K562 (cell line): ENCODE data around the gene SLC26A6. TPM values are rescaled to one million over a fixed set of nuclear protein-coding genes. Genes with fewer than 3 reads are reported as not detected.

Experiments used
- ATAC-seq: fragments of 200-7000 bp; cut with Tn5 transposase; 3 replicates; pipeline ENCODE4 v1.9.1; 2020; ENCODE audit warnings: moderate library complexity
- BruUV-seq: library from RNA; stranded (reverse); fragments of 400-500 nt; replicated peaks from 2 replicates; lab custom pipeline; 2021; lab: Mats Ljungman, UMichigan
- CTCF ChIA-PET: fragments of 300-600 bp; formaldehyde crosslinking; extraction: SDS; loops from one replicate; lab custom pipeline; 2021; ENCODE audit warnings: low intra/inter-chr PET ratio; lab: Yijun Ruan, JAX
- POLR2A ChIA-PET: fragments of 300-600, 350-650 bp; sonication (Branson Sonifier 250); formaldehyde crosslinking; extraction: SDS; loops from one replicate; lab custom pipeline; 2021; ENCODE audit warnings: antibody characterized with exemption, inconsistent platforms; lab: Yijun Ruan, JAX
- DNase-seq, 4 experiments: peaks; one replicate each; pipeline versions ENCODE4 v3.0.0 to v3.0.0-alpha.2; 2011 to 2018; ENCODE audit warnings: low spot score in 3 of 4, mixed read lengths in 3 of 4; ENCODE audit errors: extremely low read depth in 1 of 4
- FAIRE-seq: peaks from 2 replicates; lab custom pipeline; 2011; peaks lifted over from hg19 to GRCh38; lab: Jason Lieb, UNC
- H2AFZ ChIP-seq: 2 replicates; pipeline ENCODE4 v1.6.0; 2011; ENCODE audit warnings: low read depth, low read length, control low read depth, inconsistent platforms
- H3K27ac ChIP-seq: fragments of 200-600 bp; 3 replicates; pipeline ENCODE4 v1.8.0; 2011; ENCODE audit warnings: low read depth, mild to moderate bottlenecking, control low read depth, inconsistent platforms, low read length, moderate library complexity, mixed read lengths; ENCODE audit errors: extremely low read depth
- H3K27me3 ChIP-seq, 2 experiments: fragments of 300-600 bp in 1 of 2; 2 replicates in 1 of 2; 3 replicates in 1 of 2; pipeline versions ENCODE4 v1.6.0 to v1.8.0; 2011; ENCODE audit warnings: inconsistent platforms in 2 of 2, low read length in 2 of 2, mild to moderate bottlenecking in 1 of 2, mixed read lengths in 1 of 2, moderate library complexity in 1 of 2; ENCODE audit not compliant: control insufficient read depth in 2 of 2, insufficient read depth in 2 of 2
- H3K36me3 ChIP-seq: fragments of 300-600 bp; 3 replicates; pipeline ENCODE4 v1.8.0; 2011; ENCODE audit warnings: mild to moderate bottlenecking, low read length, inconsistent platforms; ENCODE audit not compliant: control insufficient read depth, insufficient read depth
- H3K4me1 ChIP-seq, 2 experiments: fragments of 200-600 bp in 1 of 2; replicated peaks in 1 of 2; 2 replicates in 1 of 2; 3 replicates in 1 of 2; pipeline versions ENCODE4 v1.5.1 to v1.8.0; 2011; ENCODE audit warnings: inconsistent platforms in 2 of 2, low read length in 2 of 2, mild to moderate bottlenecking in 1 of 2, mixed read lengths in 1 of 2, moderate library complexity in 1 of 2; ENCODE audit not compliant: control insufficient read depth in 2 of 2, insufficient read depth in 2 of 2
- H3K4me2 ChIP-seq: 2 replicates; pipeline ENCODE4 v1.6.1; 2011; ENCODE audit warnings: low read length, control low read depth, inconsistent platforms, mixed read lengths; ENCODE audit not compliant: insufficient read depth
- H3K4me3 ChIP-seq: fragments of 200-600 bp; sonication (generic), shearing (Covaris generic); 2 replicates; pipeline ENCODE4 v1.5.1; 2016; ENCODE audit warnings: control low read depth, inconsistent platforms
- H3K79me2 ChIP-seq: fragments of 200-600 bp; 3 replicates; pipeline ENCODE4 v1.8.0; 2011; ENCODE audit warnings: low read length, inconsistent platforms; ENCODE audit not compliant: control insufficient read depth, insufficient read depth
- H3K9ac ChIP-seq, 2 experiments: 2 replicates each; pipeline versions ENCODE4 v1.6.0 to v1.6.1; 2011; ENCODE audit warnings: low read depth in 2 of 2, low read length in 2 of 2, control low read depth in 1 of 2, inconsistent platforms in 1 of 2, mild to moderate bottlenecking in 1 of 2, mixed read lengths in 1 of 2; ENCODE audit not compliant: insufficient read depth in 1 of 2
- H3K9me1 ChIP-seq: one replicate; pipeline ENCODE4 v1.6.0; 2011; ENCODE audit warnings: inconsistent platforms, mild to moderate bottlenecking, low read length, moderate library complexity; ENCODE audit not compliant: control insufficient read depth, insufficient read depth
- H3K9me3 ChIP-seq: replicated peaks from 2 replicates; pipeline ENCODE4 v1.5.1; 2011; ENCODE audit warnings: low read depth, low read length, inconsistent platforms; ENCODE audit not compliant: control insufficient read depth, insufficient read depth
- H4K20me1 ChIP-seq: replicated peaks from 2 replicates; pipeline ENCODE4 v1.6.1; 2011; ENCODE audit warnings: low read length, inconsistent platforms, mixed read lengths; ENCODE audit not compliant: control insufficient read depth, insufficient read depth
- IRF2 ChIP-seq: sonication (generic); formaldehyde crosslinking; IDR thresholded peaks from 2 replicates; pipeline ENCODE4 v1.8.1; 2022; ENCODE audit warnings: mild to moderate bottlenecking, missing genetic modification reagents
- MTA2 ChIP-seq: fragments of 450-650 bp; IDR thresholded peaks from 2 replicates; pipeline ENCODE4 v1.6.1; 2016; ENCODE audit warnings: low read depth
- NR2C1 ChIP-seq, 2 experiments: fragments of 450-650 bp; IDR thresholded peaks; 2 replicates each; pipeline ENCODE4 v1.6.1; 2017; ENCODE audit warnings: mild to moderate bottlenecking in 2 of 2, antibody characterized with exemption in 1 of 2, inconsistent platforms in 1 of 2, missing compliant biosample characterization in 1 of 2, missing genetic modification characterization in 1 of 2
- TSHZ1 ChIP-seq: fragments of 250-450 bp; sonication (Bioruptor Pico); IDR thresholded peaks from 2 replicates; pipeline ENCODE4 v1.4.0; 2020; ENCODE audit warnings: mild to moderate bottlenecking, moderate library complexity
- ZNF592 ChIP-seq: fragments of 450-650 bp; IDR thresholded peaks from 2 replicates; pipeline ENCODE4 v1.6.1; 2017; ENCODE audit warnings: antibody characterized with exemption, mild to moderate bottlenecking
- WGBS: fragments of 100-300 bp; shearing (Covaris generic); methylation state at CpG from one replicate; pipeline ENCODE4 v1.1.6; 2016; ENCODE audit warnings: low coverage, mixed read lengths; ENCODE audit not compliant: insufficient coverage; ENCODE audit errors: missing lambda C conversion rate; 5-methylcytosine and 5-hydroxymethylcytosine counted together
- in situ Hi-C: fragments of 300-500 bp; cut with MboI; formaldehyde crosslinking; loops from 4 replicates; pipeline ENCODE4 v1.15.0; 2018; ENCODE audit warnings: inconsistent platforms, mixed read lengths
- intact Hi-C: fragments of 100-400 bp; cut with micrococcal nuclease; formaldehyde crosslinking; loops from 2 replicates; pipeline ENCODE4 v1.14.2; 2022
- polyA plus RNA-seq, 8 experiments: library from polyadenylated mRNA; depleted of rRNA in 4 of 8; stranded (reverse) in 5 of 8; unstranded in 3 of 8; fragments of >200 nt; fragmentation: Nextera tagmentation in 2 of 8; fragmentation: Illumina TruSeq in 1 of 8; extraction: Ambion mirVana in 2 of 8; extraction: Trizol in 1 of 8; gene quantifications; 2 replicates each; pipeline versions ENCODE4 v1.2.1 to v1.2.3, GENCODE V29; 2011 to 2014; ENCODE audit warnings: inconsistent platforms in 1 of 8, missing spikeins in 1 of 8
- total RNA-seq, 7 experiments: library from RNA; depleted of rRNA in 6 of 7; stranded (reverse); fragments of >200 nt in 6 of 7; fragmentation: Illumina TruSeq in 2 of 7; extraction: Trizol in 2 of 7; gene quantifications; 2 replicates each; pipeline versions ENCODE4 v1.2.1 to v1.2.3, GENCODE V29; 2011 to 2021; ENCODE audit warnings: low replicate concordance in 1 of 7

The SLC26A6 gene
- total and polyA plus RNA-seq, 9 of the 15 experiments (the other 6 are each of a cell fraction or from before 2014, with no cell fraction given) = 2.1 to 27.2 (median 14.8) TPM

GRCh38 chr3:48642605-48643004 lies 7.3 kb upstream of the SLC26A6 start (continued):
- no peak for TF ChIP-seq ZNF592

- H3K36me3 ChIP-seq = no peaks in the 10 kb centered on the region
- no TSS peak for BruUV-seq
- ChIA-PET POLR2A (interaction anchor here (0.5 to 0.6 kb wide), 2 partner anchors 12 to 13 kb away, joined by 3 read pairs; no protein-coding TSS in a partner anchor), CTCF (no interaction called here)
- 56% methylated on average over 3 of the region's 3 CpGs for WGBS
- no peak overlapping the region; a peak in 1 of 4 replicates for H3K9ac ChIP-seq
- no peaks in the 10 kb centered on the region for H3K9me3 ChIP-seq
- no peak overlapping the region for H3K4me2 ChIP-seq
- no peaks in the 10 kb centered on the region for H3K79me2 ChIP-seq
- intact Hi-C loops (no loop called here), in situ Hi-C loops (no loop called here)
- H4K20me1 ChIP-seq = no peaks in the 10 kb centered on the region
- TF ChIP-seq NR2C1 (IDR thresholded peaks at IDR 0.05) = peak; percentile 72
- peak; percentile 68 for TF ChIP-seq NR2C1 (tag; IDR thresholded peaks at IDR 0.05)
- TF ChIP-seq IRF2 (CRISPR knock-in tag) = no peak
- no peak for TF ChIP-seq TSHZ1 (CRISPR knock-in tag)
- no peak for TF ChIP-seq MTA2
- peaks cover 3 to 25% of the 10 kb centered on the region in 2 experiments; a peak in 3 of 5 replicates for H3K4me1 ChIP-seq
- no peak overlapping the region for H3K4me3 ChIP-seq
- no peaks in the 10 kb centered on the region for H3K27me3 ChIP-seq
- H3K27ac ChIP-seq = no peak overlapping the region
- peak in 3 of 4 experiments; percentile 14 to 29 (median 29) for DNase-seq
- FAIRE-seq = no peak
- H3K9me1 ChIP-seq = no peaks in the 10 kb centered on the region
- no peak for ATAC-seq
- no peak overlapping the region for H2AFZ ChIP-seq
Measured at GRCh38 chr3:48641396-48641795, 6.1 kb upstream of the SLC26A6 start.
